Left ventricle myocardium superior (tissue), 1 donor: Measurements from ENCODE around the gene GRIK4. TPM values are rescaled to one million over a fixed set of nuclear protein-coding genes. Genes with fewer than 3 reads are reported as not detected.

ENCODE experiments used
- total RNA-seq: library from RNA; stranded (reverse); fragmentation: NEBNext Ultra II Directional; extraction: Animal tissue kit (Norgen Biotek cat#: 25700); gene quantifications from one replicate; pipeline ENCODE4 v1.2.1, GENCODE V29; 2021
- donor health status: DM: no; HTN: yes; CAD: no; lungs with severe emphysema.

The GRIK4 gene
- total RNA-seq, 1 donor from 2014 or later, result 0.22 TPM

Other genes starting within 250 kb of the GRIK4 start
- 9.1 TPM for gene TLCD5, start 186.4 kb upstream of the GRIK4 start, total RNA-seq
- 92.5 TPM for gene ARHGEF12, start 175.3 kb upstream of the GRIK4 start, total RNA-seq